Activated CD4-positive, alpha-beta T cell treated with anti-CD3 and anti-CD28 coated beads, Interleukin-2, amount 50 U/mL, for 4 hours (primary cell): Measurements from ENCODE around the gene SLC6A3.
"Not testable (repeated sequence)": the region's sequence is repeated elsewhere in the genome, so short reads cannot be mapped to it uniquely, and the experiment has no call there.

ENCODE experiments used
- DNase-seq, 2 experiments: peaks; one replicate each; pipeline ENCODE4 v3.0.0-alpha.2; 2020

The SLC6A3 gene

DNA sequence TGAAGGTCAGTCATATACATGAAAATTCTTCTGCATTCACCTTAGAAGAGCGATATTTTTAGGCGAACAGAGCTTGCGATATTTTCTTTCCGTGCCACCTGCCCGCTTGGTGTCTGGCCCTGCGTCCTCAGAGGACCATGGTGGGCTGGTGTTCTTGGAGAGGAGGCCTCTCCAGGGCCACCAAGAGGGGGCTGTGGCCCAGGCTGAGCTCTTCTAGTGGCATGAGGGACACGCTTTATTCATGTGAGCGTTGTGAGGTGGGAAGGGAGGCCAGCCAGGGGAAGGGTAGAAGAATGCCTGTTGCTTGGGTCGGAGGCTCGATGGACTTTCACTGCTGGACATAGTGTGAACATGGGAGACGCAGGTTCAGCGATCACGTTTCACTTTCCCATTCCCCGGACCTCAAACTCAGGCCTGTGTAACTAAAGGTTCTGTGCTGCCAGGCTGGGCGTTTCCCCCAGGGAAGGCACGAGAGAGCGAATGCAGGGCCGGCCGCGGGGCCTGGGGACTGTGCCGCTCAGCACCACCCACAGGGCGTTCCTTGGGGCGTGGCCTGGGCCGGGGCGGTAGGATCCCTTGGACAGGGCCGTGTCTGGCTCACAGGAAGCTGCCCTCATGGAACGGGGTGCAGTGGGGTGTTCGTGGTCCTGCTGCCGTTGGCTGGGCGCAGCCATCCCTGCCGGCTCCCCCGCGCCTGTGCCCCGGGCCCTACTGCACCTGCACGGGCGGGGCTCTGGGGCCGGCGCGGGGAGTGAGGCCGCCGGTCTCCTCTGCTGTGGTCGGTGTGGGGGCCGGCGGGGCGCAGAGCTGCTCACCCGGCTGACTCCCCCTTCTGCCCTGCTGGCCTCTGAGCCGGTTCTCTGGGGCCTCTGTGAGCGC lies 59.6 kb downstream of the SLC6A3 start:
- DNase-seq: peak; percentile 72 to 73

DNA sequence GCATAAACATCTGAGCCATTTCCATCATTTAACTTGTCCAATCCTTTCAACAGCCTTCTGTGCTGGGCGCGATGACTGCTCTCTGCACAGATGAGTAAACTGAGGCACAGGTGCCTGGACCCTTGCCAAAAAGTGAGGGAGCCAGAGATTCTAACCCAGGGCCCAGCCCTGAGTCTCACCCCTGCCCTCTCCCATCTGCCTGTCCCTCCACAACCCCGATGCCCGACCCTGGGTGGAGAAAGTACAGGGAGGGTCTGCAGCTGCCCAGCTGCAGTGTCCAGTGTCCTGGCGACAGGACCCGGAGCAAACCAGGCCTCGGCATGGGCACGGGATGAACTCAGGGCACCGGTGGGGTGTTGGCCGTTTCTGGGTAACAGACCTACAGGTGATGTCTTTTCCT lies 60.7 kb downstream of the SLC6A3 start:
- DNase-seq: no peak

DNA sequence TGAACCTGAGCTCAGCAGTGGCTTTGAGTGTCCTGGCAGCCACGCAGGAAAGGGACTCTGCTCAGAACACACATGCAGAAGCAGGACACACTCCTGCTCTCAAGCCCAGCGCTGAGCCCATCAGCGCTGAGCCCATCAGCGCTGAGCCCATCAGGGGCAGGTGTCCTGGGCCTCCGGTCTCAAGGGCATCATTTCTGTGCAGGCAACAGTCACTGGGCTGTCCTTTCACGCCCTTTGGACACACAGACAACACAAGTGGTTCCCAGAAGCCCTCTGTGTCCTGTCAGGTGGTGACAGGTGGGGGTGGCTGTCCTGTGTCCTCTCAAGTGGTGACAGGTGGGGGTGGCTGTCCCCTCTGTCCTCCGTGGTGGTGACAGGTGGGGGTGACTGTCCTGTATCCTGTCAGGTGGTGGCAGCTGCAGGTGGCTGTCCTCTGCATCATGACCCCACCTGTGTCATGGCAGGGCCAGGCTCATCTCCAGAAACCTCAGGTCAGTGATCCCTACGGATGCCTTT lies 61.3 kb downstream of the SLC6A3 start:
- no peak for DNase-seq

DNA sequence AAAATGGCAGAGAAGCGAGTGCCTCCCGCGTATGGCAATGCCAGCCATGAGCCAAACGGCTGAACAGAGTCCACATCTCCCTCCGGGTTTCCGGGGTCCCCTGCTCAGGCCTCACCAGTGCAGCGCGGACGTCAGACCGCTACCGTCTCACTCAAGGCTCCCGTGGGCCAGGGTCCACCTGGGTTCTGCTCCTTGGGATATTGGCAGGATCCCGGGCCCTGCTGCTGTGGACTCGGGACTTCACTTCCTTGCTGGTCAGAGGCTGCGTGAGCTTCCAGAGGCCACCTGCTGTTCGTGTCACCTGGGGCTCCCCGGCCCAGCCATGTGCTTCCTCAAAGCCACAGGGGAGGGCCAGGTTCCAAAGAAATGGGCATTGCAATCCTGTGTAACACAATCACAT lies 61.9 kb downstream of the SLC6A3 start:
- no peak for DNase-seq

DNA sequence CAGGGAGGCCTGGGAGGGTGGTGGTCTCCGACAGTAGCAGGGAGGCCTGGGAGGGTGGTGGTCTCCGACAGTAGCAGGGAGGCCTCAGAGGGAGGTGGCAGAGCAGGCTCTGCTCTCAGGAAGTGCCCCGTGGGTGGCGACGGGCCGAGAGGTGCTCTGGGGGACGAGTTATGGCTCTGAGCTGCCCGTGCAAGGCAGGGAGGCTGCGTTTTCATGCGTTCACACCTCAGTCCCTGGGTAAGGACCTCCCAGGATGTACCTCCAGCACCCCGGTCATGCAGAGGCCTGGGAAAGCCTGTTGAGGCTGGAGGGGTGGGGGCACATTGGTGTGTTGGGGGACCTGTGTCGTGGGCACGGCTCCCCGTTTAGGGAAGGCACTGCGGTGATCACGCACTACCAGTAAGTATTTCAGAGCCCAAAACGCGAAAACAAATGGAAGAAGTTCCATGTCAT lies 63.0 kb downstream of the SLC6A3 start:
- no peak for DNase-seq

DNA sequence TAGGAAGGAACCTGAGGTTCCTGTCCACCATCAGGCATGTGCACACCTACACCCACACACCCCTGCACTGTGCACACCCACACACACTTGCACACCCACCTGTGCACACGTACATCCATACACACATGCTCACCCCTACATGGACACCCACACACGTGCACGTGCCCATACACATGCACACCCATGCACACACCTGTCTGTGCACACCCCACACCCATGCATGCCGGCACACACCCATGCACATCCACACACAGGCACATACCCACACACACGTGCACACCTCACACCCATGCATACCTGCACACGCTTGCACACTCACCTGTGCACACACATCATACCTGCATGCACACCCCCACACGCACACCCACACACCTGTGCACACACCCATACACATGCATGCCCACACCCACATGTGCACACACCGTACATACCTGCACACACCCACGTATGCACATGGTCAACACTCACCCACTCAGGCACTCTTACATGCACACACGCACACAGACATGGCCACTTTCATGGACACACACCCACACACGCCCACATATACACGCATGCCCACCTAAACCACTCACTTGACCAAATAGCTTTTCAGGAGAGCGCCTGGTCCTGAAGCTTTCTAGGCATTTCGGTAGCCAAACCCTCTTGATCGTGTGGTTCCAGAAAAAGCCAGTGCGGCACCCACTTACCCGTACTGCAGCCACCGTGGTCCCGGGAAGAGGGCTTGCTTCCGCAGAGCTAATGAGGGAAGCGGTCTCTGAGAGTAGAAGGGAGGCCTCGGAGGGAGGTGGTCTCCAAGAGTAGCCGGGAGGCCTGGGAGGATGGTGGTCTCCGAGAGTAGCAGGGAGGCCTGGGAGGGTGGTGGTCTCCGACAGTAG lies 63.6 kb downstream of the SLC6A3 start:
- no peak for DNase-seq

DNA sequence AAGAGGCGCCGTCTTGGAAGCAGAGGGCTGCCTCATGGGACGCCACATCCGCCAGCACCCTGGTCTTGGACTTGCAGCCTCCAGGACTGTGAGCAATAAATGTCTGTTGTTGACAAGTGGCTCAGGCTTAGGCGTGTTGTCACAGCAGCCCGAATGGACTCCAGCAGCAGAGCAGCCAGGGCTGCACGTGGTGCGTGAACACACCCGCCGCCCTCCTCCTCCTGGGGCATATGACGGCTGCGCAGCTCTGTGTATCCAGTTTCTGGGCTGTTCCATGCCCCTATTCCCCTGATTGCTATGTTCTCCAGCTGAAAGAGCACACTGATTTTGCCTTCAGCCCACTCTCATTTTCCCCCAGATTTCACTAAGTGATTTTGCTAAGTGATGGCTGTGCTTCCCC lies 64.3 kb downstream of the SLC6A3 start:
- no peak for DNase-seq

DNA sequence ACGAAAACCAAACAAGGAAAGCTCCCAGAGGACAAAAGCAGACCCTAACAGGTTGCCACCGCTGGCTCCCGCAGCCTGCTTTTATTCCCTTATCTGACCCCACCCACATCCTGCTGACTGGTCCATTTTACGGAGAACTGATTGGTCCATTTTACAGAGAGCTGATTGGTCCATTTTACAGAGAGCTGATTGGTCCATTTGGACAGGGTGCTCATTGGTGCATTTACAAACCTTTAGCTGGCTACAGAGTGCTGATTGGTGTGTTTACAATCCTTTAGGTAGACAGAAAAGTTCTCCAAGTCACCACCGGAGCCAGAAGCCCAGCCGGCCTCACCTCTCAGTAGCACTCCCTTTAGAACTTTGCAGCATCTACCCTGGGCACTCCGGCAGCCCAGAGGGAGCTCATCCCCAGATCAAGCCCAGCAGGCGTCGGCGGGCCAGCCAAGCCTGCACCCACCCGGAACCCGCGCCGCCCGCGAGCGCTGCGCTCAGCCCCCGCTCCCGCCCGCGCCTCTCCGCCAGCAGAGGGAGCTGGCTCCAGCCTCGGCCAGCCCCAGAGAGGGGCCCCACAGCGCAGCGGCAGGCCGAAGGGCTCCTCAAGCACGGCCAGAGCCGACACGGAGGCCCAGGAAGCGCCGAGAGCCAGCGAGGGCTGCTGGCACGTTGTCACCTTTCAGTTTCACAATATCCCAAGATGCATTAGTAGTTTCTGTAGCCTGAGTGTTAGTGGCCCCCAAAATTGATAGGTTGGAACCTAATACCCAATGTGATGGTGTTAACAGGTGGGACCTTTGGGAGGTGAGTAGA lies 65.0 kb downstream of the SLC6A3 start:
- peak; percentile 34 to 35 for DNase-seq

DNA sequence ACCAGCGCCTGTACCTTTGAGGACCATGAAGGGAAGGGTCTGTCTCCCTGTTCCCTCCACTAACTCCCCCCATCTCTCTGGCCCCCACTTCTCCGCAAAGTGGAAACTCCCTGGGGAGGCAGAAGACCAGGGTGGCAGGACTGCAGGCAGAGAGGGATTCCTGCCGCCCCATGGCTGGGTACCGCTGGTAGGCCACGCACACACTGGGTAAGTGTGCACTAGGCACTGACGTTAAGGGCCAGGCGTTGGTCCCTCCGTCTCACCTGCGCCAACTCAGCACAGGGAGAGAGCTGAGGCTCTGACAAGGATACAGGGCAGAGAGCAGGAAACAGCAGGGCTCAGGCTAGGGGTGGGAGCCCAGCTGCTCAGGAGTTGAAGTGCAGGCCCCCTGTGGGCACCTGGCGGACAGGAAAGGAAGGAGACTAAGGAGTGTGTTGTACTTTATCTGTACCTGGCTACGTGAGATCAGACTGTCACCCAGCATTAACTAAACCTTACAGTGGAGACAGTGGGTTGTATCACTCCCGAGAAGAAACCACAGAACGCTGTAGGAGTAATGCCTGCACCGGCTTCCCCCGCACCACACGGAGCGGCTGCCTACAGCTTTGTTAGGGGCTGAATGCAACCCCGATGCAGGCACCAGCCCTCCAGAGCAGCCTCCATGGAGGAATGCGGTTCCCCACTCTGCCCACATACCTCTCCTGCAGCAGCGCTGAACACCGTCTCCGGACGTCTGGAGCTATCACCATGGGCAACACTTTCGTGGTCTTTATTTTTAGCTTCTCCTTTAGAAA lies 66.2 kb downstream of the SLC6A3 start:
- no peak for DNase-seq

DNA sequence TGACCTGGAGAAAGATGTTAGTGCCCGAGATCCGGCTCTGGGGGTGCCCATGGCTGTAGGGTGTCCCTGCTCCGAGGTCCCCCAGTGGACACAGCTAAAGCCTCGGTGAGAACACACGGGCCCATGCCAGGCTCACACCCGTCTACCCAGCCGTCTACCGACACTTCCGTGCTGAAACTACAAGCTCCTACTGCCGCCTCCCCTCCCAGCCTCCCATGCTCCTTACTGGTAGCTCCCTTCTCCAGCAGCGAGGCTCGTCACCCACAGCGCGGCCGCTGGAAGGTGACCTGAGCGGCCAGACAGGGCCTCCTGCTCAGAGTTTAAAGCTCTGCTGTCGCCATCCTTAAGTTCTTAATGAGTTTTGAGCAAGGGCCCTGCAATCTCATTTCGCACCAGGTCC lies 67.1 kb downstream of the SLC6A3 start:
- DNase-seq: no peak

DNA sequence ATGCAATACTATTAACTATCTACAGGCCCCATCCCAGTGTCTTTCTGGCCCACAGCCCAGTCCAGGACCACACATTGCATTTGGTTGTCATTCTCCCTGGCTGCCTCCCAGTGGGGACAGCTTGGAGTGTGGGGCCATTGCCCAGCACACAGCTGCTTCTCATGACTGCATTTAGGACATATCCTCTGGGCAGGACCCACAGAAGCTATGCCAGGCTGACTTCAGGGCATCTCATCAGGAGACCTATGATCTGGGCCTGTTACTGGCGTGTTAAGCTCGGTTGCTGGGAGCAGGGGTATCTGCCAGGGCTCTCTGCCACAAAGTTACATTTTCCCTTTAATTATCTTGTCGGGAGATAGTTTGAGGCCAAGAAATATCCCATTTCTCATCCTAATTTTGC lies 68.3 kb downstream of the SLC6A3 start:
- DNase-seq: no peak

DNA sequence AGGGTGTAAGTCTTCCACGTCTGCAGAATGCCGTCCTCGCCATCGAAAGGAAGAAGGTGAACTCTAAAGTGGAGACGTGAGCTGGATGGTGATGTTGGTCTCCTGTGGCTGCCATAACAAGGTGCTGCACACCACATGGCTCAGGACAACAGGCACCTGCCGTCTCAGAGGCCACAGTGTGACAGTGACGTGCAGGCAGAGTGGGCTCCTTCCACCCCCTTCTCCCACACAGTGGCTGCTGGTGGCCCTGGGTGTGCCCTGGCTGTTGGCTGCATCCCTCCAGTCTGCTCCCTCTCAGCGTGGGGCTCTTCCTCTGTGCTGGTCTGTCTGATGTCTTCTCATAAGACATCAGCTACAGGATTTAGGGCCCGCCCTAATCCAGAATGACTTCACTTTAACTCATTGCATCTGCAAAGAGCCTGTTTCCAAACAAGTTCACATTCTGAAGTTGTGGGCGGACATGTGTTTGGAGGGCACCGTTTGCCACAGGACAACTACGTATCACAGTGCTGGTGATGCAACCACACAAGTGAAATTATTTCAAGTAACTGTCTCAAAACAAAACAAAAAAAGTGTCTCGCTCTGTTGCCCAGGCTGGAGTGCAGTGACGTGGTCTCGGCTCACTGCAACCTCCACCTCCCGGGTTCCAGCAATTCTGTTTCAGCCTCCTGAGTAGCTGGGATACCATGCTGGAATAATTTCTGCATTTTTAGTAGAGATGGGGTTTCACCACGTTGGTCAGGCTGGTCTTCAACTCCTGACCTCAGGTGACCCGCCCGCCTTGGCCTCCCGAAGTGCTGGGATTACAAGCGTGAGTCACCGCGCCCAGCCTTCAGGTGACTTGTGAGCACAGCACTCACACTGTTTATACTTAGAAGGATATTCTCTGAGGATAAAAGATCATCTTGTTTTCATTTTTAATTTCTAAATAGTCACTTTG lies 69.1 kb downstream of the SLC6A3 start:
- no peak for DNase-seq

DNA sequence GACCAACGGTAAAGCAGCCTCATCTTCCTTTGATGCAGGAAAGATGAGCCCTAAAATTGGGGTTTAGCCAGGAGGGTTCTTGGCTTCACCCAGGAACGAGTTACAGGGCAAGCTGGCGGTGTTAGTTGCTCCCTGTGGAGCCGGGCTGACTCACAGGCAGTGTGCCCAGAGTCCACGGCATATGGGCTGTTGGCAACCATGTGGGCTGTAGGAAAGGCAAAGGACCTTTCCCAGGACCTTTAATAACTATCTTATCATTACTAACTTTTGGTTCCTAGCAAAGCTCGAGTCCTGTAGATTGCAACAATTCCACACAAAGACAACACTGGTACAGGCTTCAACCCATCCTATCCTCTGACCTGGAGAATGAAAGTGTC lies 70.6 kb downstream of the SLC6A3 start:
- DNase-seq: no peak

DNA sequence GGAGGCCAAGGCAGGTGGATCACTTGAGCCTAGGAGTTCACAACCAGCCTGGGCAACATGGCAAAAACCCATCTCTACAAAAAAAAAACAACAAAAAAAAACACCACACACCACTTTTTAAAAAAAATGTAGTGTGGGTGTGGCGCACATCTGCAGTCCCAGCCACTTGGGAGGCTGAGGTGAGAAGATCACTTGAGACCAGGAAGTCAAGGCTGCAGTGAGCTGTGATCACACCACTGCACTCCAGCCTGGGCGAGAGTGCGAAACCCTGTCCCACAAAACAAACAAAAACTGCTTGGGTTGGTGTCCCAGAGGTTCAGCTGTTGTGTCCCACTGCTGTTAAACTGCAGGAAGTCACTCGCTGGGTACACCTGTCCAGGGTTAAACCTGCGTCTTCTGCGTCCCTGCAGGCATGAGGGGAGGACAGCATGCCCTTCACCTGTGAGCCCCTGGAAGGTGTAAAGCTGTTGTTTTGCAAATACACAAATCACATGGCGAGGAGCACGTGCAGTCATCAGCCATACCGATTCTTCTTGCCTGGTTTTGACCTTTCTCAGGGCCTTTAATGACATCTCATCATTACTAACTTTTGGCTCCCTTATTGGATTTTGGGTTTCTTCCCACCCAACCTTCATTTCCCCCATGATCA lies 71.1 kb downstream of the SLC6A3 start:
- DNase-seq: no peak

DNA sequence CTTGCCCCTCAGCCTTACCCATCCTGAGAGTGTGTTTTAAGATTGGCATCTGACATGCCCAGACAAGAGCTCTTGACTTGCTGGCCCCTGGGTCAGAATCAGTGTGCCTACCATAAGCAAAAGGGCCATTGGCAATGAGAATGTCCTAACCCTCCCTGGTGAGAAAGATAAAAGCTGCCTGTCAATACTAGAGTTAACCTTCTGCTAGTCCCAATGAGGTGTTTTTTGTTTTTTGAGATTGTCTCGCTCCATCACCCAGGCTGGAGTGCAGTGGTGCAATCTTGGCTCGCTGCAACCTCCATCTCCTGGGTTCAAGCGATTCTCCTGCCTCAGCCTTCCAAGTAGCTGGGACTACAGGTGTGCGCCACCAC lies 73.3 kb downstream of the SLC6A3 start:
- DNase-seq: not testable (repeated sequence)

DNA sequence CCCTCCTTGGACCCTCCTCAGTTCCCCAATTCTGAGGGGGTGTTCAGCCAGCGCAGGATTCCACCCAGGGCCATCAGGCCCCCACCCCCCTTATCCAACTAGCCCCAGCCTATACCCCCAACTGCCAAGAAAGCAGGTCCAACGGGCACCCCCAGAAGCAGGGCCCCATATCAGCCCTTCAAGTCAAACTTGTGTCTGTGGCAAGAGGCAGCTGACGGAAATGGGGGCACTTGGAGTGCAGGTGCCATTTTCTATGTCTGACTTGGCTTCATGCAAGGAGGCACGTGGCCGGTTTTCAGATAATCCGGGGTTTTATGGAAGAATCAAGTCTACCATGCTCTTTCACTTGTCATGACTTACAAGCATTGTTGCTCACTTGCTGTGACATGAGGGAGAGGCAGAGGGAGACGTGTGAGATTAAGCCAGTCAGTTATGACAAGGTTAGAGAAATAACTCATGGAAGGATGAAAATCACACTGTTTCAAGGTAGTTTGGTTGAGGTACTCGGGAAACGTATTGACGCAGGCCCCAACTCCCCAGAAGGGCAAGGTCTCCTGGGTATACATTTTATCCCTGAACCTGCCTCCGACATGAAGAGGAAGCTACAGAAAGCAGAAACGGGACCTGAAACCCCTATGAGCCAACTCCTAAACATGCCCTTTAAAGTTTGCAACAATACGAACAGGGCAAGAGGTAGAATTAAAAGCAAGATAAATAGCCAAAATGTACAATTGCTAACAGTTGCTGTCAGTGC lies 73.8 kb downstream of the SLC6A3 start:
- DNase-seq: no peak

DNA sequence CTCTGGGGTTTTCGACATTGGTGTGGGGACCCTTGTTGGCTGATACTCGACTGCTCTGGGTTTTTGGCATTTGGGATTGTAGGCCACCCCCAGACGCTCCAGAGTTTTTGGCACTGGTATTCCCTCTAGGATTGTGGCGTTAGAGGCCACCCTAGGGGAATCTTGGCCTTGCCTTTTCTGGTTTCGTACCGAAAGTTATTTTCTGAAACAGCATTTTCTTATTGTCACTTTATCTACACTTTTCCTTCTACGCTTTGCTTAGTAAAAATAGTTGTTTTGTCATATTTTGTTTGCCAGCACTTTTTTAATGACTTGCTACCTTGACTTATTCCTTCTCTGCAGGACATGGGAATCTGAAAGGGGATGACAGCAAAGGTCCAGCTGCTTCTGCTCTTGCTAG lies 75.2 kb downstream of the SLC6A3 start:
- DNase-seq: no peak

DNA sequence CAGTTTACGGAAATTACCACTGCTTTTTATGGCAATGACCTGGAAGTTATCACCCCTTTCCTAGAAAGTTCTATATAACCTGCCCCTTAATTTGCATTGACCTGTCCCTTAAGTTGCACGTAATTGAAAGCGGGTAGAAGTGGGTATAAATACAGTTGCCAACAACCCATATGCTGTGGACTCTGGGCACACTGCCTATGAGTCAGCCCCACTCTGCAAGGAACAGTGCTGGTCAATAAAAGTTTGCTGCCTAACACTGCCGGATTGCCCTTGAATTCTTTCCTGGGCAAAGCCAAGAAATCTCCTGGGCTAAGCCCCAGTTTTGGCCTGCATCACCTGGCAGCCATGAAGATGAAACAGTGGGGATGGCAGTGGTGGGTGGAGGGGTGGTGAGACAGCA lies 76.5 kb downstream of the SLC6A3 start:
- DNase-seq: no peak

DNA sequence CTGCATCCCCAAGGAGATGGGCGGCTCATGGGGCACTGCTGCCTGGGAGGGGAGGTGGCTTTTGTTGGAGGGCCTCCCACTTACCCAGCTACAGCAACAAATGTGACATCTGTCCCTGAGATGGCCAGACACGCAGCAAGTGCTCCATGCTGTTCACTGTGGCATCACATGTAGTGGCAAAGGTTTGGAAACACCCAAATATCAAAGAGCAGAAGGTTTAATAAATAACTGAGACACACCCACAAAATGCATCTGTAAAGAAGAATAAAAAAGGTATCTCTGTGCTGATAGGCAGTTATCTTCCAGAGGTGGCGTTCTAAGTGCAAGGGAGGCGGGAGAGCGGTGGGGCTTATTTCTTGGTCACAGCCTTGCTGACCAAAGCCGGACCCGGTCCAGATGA lies 77.0 kb downstream of the SLC6A3 start:
- no peak for DNase-seq

DNA sequence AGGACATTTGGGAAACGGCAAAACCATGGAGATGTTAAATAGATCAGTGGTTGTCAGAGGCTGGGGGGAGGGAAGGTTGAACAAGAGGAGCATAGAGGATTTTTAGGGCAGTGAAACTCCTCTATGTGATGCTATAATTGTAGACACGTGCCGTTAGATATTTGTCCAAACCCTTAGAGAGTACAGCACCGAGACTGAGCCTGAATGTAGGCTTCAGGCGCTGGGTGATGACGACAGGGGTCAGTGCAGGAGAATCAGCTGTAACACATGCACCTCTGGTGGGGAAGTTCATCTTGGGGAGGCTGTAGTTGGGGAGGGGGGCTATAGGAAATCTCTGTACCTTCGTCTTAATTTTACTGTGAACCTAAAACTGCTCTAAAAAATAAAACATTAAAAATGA lies 78.1 kb downstream of the SLC6A3 start:
- DNase-seq: no peak
